ENCODE results near the gene ZNF267.
"Not testable (repeated sequence)": the region's sequence is repeated elsewhere in the genome, so short reads cannot be mapped to it uniquely, and the experiment has no call there.

Gene ZNF267

GRCh38 chr16:31880322-31880979 is 6.8 kb downstream of the ZNF267 start:
- DNase-seq = peak; percentile 54

- no peak for DNase-seq
Measured at GRCh38 chr16:31886227-31886626, 12.6 kb downstream of the ZNF267 start.

GRCh38 chr16:31888735-31889134 is 15.1 kb downstream of the ZNF267 start:
- DNase-seq = no peak

- DNase-seq = not testable (repeated sequence)
Measured at GRCh38 chr16:31892111-31892510, 18.5 kb downstream of the ZNF267 start.

GRCh38 chr16:31893824-31894223 is 20.2 kb downstream of the ZNF267 start:
- DNase-seq = no peak

- no peak for DNase-seq
Measured at GRCh38 chr16:31897283-31897682, 23.7 kb downstream of the ZNF267 start.

- no peak for DNase-seq
Measured at GRCh38 chr16:31899505-31899904, 25.9 kb downstream of the ZNF267 start.

- DNase-seq = not testable (repeated sequence)
Measured at GRCh38 chr16:31904571-31904970, 31.0 kb downstream of the ZNF267 start.

GRCh38 chr16:31913668-31914067 is 40.1 kb downstream of the ZNF267 start:
- DNase-seq = no peak

- DNase-seq = no peak
Measured at GRCh38 chr16:31916056-31916488, 42.5 kb downstream of the ZNF267 start.

- DNase-seq = no peak
Measured at GRCh38 chr16:31920373-31920772, 46.8 kb downstream of the ZNF267 start.

GRCh38 chr16:31951806-31952205 is 78.2 kb downstream of the ZNF267 start:
- not testable (repeated sequence) for DNase-seq

GRCh38 chr16:31952206-31952605 is 78.6 kb downstream of the ZNF267 start:
- DNase-seq = peak; percentile 6

GRCh38 chr16:31956221-31956620 is 82.6 kb downstream of the ZNF267 start:
- peak; percentile 7 for DNase-seq

GRCh38 chr16:31960186-31960910 is 86.7 kb downstream of the ZNF267 start:
- DNase-seq = not testable (repeated sequence)

All from CD4-positive, alpha-beta T cell treated with Interferon gamma for 1 hour (primary cell).